HS-27A (cell line): Measurements from ENCODE around the gene RCC1.
"Not testable (repeated sequence)": the region's sequence is repeated elsewhere in the genome, so short reads cannot be mapped to it uniquely, and the experiment has no call there.

ENCODE experiments used
- DNase-seq: peaks from one replicate; pipeline ENCODE4 v3.0.0-alpha.2; 2012; ENCODE audit warnings: low read depth, missing footprints

RCC1 gene

GRCh38 chr1:28512058-28512611 lies 6.3 kb downstream of the RCC1 start:
- DNase-seq, result no peak

GRCh38 chr1:28514445-28514933 lies 8.6 kb downstream of the RCC1 start:
- not testable (repeated sequence) for DNase-seq

- DNase-seq, result no peak
Observed at GRCh38 chr1:28516518-28516956, 10.7 kb downstream of the RCC1 start.

- DNase-seq, result no peak
Observed at GRCh38 chr1:28517649-28517999, 11.8 kb downstream of the RCC1 start.

GRCh38 chr1:28518000-28518744 lies 12.3 kb downstream of the RCC1 start:
- no peak for DNase-seq

- no peak for DNase-seq
Observed at GRCh38 chr1:28518745-28519341, 13.0 kb downstream of the RCC1 start.

GRCh38 chr1:28519946-28520725 lies 14.3 kb downstream of the RCC1 start:
- no peak for DNase-seq

GRCh38 chr1:28520796-28521195 lies 15.0 kb downstream of the RCC1 start:
- not testable (repeated sequence) for DNase-seq

GRCh38 chr1:28521502-28522164 lies 15.8 kb downstream of the RCC1 start:
- DNase-seq, result no peak

GRCh38 chr1:28522537-28522936 lies 16.7 kb downstream of the RCC1 start:
- not testable (repeated sequence) for DNase-seq

GRCh38 chr1:28525002-28525642 lies 19.3 kb downstream of the RCC1 start:
- not testable (repeated sequence) for DNase-seq

GRCh38 chr1:28526886-28527285 lies 21.0 kb downstream of the RCC1 start:
- no peak for DNase-seq

GRCh38 chr1:28530456-28530855 lies 24.6 kb downstream of the RCC1 start:
- no peak for DNase-seq

GRCh38 chr1:28534671-28535070 lies 28.8 kb downstream of the RCC1 start:
- DNase-seq, result no peak

GRCh38 chr1:28535180-28535579 lies 29.3 kb downstream of the RCC1 start:
- no peak for DNase-seq

- DNase-seq, result no peak
Observed at GRCh38 chr1:28537457-28538199, 31.8 kb downstream of the RCC1 start.

GRCh38 chr1:28538286-28538685 lies 32.4 kb downstream of the RCC1 start:
- DNase-seq, result no peak

GRCh38 chr1:28540651-28541050 lies 34.8 kb downstream of the RCC1 start:
- no peak for DNase-seq

- not testable (repeated sequence) for DNase-seq
Observed at GRCh38 chr1:28541414-28542015, 35.7 kb downstream of the RCC1 start.

GRCh38 chr1:28545246-28545628 lies 39.4 kb downstream of the RCC1 start:
- DNase-seq, result no peak
